GM23248 (cell line): ENCODE data around the gene TECPR2.

Experiments
- EZH2 ChIP-seq: fragments of 200-600 bp; sonication (generic); IDR thresholded peaks from 2 replicates; pipeline ENCODE4 v1.6.1; 2018; ENCODE audit warnings: antibody characterized with exemption, mild to moderate bottlenecking; ENCODE audit not compliant: insufficient read depth, poor library complexity, severe bottlenecking
- EZH2phosphoT487 ChIP-seq: fragments of 200-600 bp; sonication (generic); IDR thresholded peaks from 2 replicates; pipeline ENCODE4 v1.6.1; 2018; ENCODE audit warnings: antibody characterized with exemption, moderate library complexity, mild to moderate bottlenecking, low read depth; ENCODE audit not compliant: insufficient read depth

DNA sequence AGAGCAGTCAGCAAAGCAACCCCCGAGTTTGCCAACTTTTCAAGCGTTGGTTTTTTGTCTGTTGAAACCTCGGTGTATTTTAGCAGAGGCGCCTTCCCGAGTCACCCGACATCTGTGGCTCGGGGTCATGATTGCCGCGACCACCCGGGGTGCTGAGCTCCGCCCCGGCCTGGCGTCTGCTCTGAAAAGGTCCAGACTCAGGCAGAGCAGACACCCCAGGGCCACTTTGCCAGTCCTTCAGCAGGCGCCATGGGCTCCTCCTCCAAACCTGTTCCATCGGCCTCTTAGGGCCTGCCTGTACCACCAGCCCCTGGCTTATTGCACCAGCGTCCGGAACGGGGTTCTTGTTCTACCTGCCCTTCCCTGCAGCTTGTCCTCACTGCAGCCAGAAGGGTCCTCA lies 127.7 kb downstream of the TECPR2 start:
- TF ChIP-seq EZH2: no peak
- no peak for TF ChIP-seq EZH2phosphoT487
